GM23338 (cell line): ENCODE results near the gene EGFR.

ENCODE experiments used
- CTCF ChIP-seq, 2 experiments: fragments of 200-600 bp in 1 of 2; sonication (generic) in 1 of 2; conservative IDR thresholded peaks; 2 replicates each; pipeline versions ENCODE4 v1.5.1 to v1.6.1; 2016 to 2017; ENCODE audit warnings: antibody characterized with exemption in 2 of 2, low read depth in 2 of 2, mild to moderate bottlenecking in 2 of 2, moderate library complexity in 1 of 2
- EZH2 ChIP-seq: fragments of 200-600 bp; sonication (generic); IDR thresholded peaks from one replicate; pipeline ENCODE4 v1.8.0; 2017; ENCODE audit warnings: antibody characterized with exemption, mild to moderate bottlenecking, low read depth; ENCODE audit not compliant: unreplicated experiment

- TF ChIP-seq CTCF (conservative IDR thresholded peaks at IDR 0.05; ENCODE audit: low read depth in 2 of 2) (no peak), EZH2 (no peak)
Measured at GRCh38 chr7:55158541-55159382, 139.9 kb downstream of the EGFR start.
